Measurements from ENCODE around the gene COX6A2. TPM values are rescaled to one million over a fixed set of nuclear protein-coding genes. Genes with fewer than 3 reads are reported as not detected.

The COX6A2 gene
- total RNA-seq, 1 experiment from 2014 or later = not detected

DNA sequence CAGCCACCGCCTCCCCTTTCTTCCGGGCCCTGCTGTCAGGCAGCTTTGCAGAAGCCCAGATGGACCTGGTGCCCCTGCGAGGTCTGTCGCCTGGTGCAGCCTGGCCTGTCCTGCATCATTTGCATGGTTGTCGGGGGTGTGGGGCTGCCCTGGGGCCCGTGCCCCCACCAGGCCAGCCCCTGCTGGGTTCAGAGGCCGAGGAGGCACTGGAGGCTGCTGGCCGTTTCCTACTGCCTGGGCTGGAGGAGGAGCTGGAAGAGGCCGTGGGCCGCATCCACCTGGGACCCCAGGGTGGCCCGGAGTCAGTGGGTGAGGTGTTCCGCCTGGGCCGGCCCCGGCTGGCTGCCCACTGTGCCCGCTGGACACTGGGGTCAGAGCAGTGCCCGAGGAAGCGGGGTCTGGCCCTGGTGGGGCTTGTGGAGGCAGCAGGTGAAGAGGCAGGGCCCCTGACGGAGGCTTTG lies 38.3 kb upstream of the COX6A2 start:
- no peak overlapping the region for H3K14ac ChIP-seq (ENCODE audit: insufficient read depth, low read length)
- no CpG with 5 or more reads among the region's 18 CpGs for WGBS (ENCODE audit: extremely low coverage, insufficient read length, low lambda C conversion rate)
- H2BK120ac ChIP-seq (ENCODE audit: low read depth, low read length, poor library complexity, severe bottlenecking) = no peak overlapping the region
- H3K56ac ChIP-seq (ENCODE audit: insufficient read length, low read depth, low read length) = no peak overlapping the region
- H3K36me3 Mint-ChIP-seq (ENCODE audit: insufficient read depth in 1 of 3, low read depth in 3 of 3) = peaks cover 3 to 34% (median 29%) of the 10 kb centered on the region in 3 experiments
- no peaks in the 10 kb centered on the region for H3K23me2 ChIP-seq (ENCODE audit: insufficient read length, low read depth, low read length, poor library complexity, severe bottlenecking)
- no peak for DNase-seq
- H3K79me2 ChIP-seq (ENCODE audit: insufficient read depth, low read length) = no peaks in the 10 kb centered on the region
- H4K20me1 ChIP-seq (ENCODE audit: control insufficient read depth, insufficient read depth, insufficient read length) = no peaks in the 10 kb centered on the region
- peaks cover 3% of the 10 kb centered on the region; the same call in 1 of the 2 replicates for H3K4me1 ChIP-seq (ENCODE audit: insufficient read depth, low read length)
- no peak overlapping the region for H3K23ac ChIP-seq (ENCODE audit: insufficient read length, low read depth, low read length)
- no peak overlapping the region for H2AK5ac ChIP-seq (ENCODE audit: insufficient read length, low read length)
- H3K79me1 ChIP-seq (ENCODE audit: insufficient read depth, low read depth, low read length, poor library complexity, severe bottlenecking) = no peaks in the 10 kb centered on the region
- H4K91ac ChIP-seq (ENCODE audit: insufficient read length, low read depth, low read length) = no peak overlapping the region
- no peak overlapping the region for H2BK5ac ChIP-seq (ENCODE audit: insufficient read length, low read length)
- no peaks in the 10 kb centered on the region for H3K27me3 ChIP-seq (ENCODE audit: insufficient read depth, low read length)
- TF ChIP-seq, protein P1, sequence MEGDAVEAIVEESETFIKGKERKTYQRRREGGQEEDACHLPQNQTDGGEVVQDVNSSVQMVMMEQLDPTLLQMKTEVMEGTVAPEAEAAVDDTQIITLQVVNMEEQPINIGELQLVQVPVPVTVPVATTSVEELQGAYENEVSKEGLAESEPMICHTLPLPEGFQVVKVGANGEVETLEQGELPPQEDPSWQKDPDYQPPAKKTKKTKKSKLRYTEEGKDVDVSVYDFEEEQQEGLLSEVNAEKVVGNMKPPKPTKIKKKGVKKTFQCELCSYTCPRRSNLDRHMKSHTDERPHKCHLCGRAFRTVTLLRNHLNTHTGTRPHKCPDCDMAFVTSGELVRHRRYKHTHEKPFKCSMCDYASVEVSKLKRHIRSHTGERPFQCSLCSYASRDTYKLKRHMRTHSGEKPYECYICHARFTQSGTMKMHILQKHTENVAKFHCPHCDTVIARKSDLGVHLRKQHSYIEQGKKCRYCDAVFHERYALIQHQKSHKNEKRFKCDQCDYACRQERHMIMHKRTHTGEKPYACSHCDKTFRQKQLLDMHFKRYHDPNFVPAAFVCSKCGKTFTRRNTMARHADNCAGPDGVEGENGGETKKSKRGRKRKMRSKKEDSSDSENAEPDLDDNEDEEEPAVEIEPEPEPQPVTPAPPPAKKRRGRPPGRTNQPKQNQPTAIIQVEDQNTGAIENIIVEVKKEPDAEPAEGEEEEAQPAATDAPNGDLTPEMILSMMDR (conservative IDR thresholded peaks at IDR 0.05) = no peak
- no peak overlapping the region for H3K4me2 ChIP-seq (ENCODE audit: insufficient read depth, insufficient read length, low read length)
- H2BK15ac ChIP-seq (ENCODE audit: low read depth, low read length) = no peak overlapping the region
- H2BK12ac ChIP-seq (ENCODE audit: insufficient read length, low read depth, low read length) = no peak overlapping the region
- H3K4me3 Mint-ChIP-seq = no peak overlapping the region
- no peak overlapping the region for H2AFZ ChIP-seq (ENCODE audit: low read length)
- H3K4ac ChIP-seq (ENCODE audit: low read depth, low read length) = no peak overlapping the region
- H3K18ac ChIP-seq (ENCODE audit: insufficient read length, low read depth, low read length) = no peak overlapping the region
- no peak overlapping the region for H4K5ac ChIP-seq (ENCODE audit: insufficient read length, low read depth, low read length)
- H2BK20ac ChIP-seq (ENCODE audit: low read depth, low read length, poor library complexity, severe bottlenecking) = no peak overlapping the region
- H3K27ac ChIP-seq (ENCODE audit: insufficient read length, low read depth, low read length) = no peak overlapping the region
- peaks cover 5% of the 10 kb centered on the region in 2 experiments for H3K4me1 Mint-ChIP-seq
- no peak overlapping the region for H3K9ac ChIP-seq (ENCODE audit: extremely low read depth, insufficient read length, low read length)
- H4K8ac ChIP-seq (replicated peaks; ENCODE audit: insufficient read length, low read depth, low read length) = no peak overlapping the region
- H3T11ph ChIP-seq (ENCODE audit: low read length) = no peak overlapping the region
- peaks cover 0 to 2% of the 10 kb centered on the region in 2 experiments; a peak in 1 of 5 replicates for H3K9me3 Mint-ChIP-seq
- H3K27me3 Mint-ChIP-seq (ENCODE audit: low read depth) = peaks cover 7% of the 10 kb centered on the region
- H3K9me3 ChIP-seq (ENCODE audit: control insufficient read depth, low read depth, low read length) = no peaks in the 10 kb centered on the region
- no peak overlapping the region; a peak in 1 of 7 replicates for H3K27ac Mint-ChIP-seq

Measured in H9 (cell line).